ENCODE measurements around the gene MN1.

GRCh38 chr22:27843441-27843840, 41.9 kb upstream of the MN1 start:
- no peak for TF ChIP-seq REST (IDR thresholded peaks at IDR 0.05; ENCODE audit: insufficient replicate concordance, low read depth)
- TF ChIP-seq CTCF (IDR thresholded peaks at IDR 0.05; ENCODE audit: insufficient read depth, low read length) = no peak
